Putamen (tissue), 1 donor: ENCODE results near the gene CPM.

Experiments used
- DNase-seq: peaks from one replicate; pipeline ENCODE4 v3.0.0-alpha.2; 2016; ENCODE audit warnings: low spot score

Gene CPM

DNA sequence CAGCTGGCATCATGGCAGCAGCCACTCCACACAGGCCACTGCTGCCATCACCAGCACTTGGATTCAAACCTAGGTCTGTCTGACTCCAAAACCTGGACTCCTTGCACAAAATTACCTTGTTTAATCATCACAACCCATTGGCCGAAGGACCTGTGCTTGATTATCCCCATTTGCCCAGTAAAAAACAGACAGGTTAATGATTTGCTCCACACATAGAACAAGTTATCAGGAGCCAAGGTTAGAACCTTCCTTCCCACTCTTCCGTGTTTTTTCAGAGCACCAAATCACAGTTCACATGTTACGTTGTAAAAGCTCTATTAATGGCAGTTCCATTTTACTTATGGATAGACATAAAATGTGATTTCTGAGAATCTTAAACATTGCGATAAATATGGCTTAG lies 23.5 kb upstream of the CPM start:
- no peak for DNase-seq

- no peak for DNase-seq
Measured at GRCh38 chr12:68954811-68955210, 21.8 kb upstream of the CPM start.

- no peak for DNase-seq
Measured at GRCh38 chr12:68953536-68953935, 20.6 kb upstream of the CPM start.

- no peak for DNase-seq
Measured at GRCh38 chr12:68951652-68952051, 18.7 kb upstream of the CPM start.

- DNase-seq, result no peak
Measured at GRCh38 chr12:68950511-68950910, 17.5 kb upstream of the CPM start.

- no peak for DNase-seq
Measured at GRCh38 chr12:68945255-68945654, 12.3 kb upstream of the CPM start.

GRCh38 chr12:68944296-68945076 lies 11.5 kb upstream of the CPM start:
- no peak for DNase-seq

- DNase-seq, result no peak
Measured at GRCh38 chr12:68943848-68944247, 10.9 kb upstream of the CPM start.

GRCh38 chr12:68940731-68941130 lies 7.8 kb upstream of the CPM start:
- no peak for DNase-seq

DNA sequence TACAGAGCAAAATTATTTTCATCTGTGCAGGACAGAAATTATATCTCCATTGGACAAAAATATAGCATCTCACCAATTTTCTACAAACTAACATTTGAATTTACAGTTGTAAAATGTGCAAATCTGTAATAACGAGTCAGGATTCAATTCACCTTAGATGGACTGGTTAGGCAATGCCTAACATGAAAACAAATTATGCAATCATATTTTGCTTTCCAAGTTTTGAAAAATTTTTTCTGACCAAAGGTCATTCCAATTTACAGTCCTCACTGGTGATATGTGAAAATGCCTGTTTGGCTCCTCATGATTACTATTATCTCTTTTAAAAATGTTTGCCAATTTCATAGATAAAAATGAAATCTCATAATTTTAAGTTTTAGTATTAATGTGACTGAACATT lies 6.5 kb upstream of the CPM start:
- no peak for DNase-seq

- DNase-seq, result no peak
Measured at GRCh38 chr12:68934392-68934791, 1.4 kb upstream of the CPM start.

DNA sequence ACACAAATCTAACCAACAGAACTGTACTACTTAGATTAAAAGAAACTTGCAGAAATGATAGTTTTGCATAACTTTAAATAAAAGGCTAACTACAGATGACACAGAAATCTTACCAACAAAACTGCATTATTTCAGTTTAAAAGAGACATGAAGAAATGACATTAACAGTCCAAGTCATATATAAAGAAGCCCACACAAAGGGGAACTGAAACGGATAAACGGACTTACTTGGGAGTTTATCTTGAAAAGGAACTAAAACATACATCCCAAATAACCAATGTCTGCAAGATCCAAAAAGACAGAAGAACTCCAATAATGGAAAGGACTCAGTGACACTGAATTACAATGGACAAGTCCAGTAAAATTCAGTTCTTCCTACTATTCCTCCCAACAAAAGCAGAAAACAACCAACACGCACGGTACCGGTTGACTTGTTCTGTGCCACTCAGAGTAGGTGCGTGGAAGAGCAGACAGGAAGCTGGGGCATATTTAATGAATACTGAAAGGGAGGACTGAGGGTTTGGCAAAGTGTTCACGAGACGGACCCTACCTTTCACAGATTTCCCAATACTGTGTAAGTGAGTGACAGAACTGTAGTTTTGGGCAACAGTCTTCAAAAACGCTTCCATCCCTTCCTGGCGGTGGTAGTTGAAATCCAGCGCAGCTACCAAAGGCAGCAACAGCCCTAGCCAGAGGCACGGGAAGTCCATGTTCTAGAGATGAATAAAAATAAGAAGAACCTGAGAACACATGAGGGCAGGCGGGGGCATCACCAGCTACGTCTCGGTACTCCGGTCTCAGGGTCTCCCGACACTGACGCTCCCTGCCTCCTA lies 627 bp downstream of the CPM start:
- DNase-seq, result peak; percentile 30

GRCh38 chr12:68930178-68930577 lies 2.8 kb downstream of the CPM start:
- no peak for DNase-seq

DNA sequence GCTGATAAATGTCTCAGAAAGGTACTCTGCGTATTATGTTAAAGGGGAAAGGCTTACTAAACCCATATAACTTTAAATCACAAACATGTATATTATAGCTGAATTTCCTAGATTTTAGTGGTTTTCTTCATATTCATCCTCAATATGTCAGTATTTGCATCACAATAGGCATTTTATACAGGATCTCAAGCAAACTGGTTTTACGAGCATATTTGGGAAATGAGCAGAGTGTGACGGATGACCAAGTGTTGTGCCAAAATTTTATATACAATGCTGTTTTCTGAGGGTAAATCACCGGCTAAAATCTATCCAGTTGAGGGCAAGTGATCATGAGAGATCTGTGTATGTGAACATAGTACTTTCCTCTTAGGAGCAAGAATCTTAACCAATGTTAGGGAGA lies 8.4 kb downstream of the CPM start:
- DNase-seq, result no peak

DNA sequence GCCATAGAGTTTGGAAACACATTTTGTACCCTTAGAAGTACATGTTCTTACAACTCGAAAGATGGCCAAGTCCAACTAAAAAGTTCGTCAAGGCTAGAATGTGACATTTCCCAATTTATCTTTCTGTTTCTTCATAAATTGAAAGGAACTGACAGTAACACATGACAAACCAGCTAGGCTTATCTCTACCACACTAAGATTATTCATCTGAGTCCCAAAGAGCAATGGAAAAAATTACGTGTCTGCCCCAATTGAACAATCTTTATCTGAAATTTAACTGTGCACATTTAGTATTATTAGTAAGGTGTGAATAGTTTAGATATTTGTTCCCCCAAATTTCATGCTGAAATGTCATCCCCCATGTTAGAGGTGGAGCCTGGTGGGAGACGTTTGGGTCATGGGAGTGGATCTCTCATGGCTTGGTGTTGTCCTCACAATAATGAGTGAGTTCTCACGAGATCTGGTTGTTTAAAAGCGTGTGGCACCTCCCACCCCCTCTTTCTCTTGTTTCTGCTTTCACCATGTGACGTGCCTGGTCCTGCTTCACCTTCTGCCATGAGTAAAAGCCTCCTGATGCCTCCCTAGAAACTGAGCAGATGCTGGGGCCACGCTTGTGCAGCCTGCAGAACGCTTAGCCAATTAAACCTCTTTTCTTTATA lies 13.3 kb downstream of the CPM start:
- DNase-seq, result no peak

DNA sequence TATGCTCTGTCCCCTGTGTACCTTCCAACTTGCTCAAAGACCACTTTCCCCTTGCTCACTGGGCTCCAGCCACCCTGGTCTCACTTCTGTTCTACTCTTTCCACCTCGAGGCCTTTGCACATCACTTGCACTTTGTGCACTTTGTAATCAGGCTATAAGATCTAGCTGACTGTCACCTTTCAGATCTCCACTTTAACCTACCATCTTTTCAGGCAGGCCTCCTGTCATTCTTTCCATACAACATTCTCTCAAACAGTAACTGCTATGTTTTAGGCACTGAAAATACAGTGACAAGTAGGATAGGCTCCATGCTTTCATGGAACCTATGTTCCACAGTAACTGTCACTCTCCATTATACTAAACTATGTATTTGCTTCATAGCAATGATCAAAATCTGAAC lies 14.0 kb downstream of the CPM start:
- no peak for DNase-seq

DNA sequence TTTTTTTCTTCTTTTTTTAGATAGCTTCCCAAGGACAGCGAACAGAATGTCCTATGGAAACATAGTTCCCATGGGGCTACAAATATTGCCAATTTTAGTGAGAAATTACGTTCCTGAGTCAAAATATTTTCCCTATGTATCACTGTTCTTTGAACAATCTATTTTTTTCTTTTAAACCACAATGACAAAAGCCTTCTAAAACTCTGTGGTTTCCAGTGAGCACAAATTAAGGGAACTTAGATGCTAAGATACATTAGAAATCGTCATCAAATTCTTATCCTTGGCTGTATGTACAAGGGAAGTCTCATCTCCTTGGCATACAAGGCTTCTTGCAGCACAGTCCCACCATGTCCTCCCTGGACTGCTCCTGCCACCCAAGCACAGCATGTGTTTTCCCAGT lies 17.9 kb downstream of the CPM start:
- no peak for DNase-seq

GRCh38 chr12:68913682-68914081 lies 19.3 kb downstream of the CPM start:
- no peak for DNase-seq

DNA sequence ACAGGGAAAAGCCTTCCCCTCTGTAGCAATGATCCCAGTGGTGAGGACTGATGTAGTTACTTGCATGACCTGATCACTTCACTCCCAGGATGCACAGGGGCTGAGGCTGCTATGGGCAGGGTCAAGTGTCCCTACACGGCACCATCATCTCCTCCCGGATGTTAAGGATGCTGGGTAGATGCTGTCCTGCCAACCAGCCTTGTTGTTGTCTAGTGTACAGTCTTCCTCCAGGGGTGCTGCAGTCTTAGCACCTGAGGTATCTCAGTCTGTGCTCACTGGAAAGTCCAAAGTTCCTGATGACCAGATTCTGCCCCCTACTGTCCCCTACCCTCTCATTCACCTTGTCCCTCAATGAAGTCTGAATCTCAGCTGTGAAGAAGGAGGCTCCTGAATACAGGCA lies 20.1 kb downstream of the CPM start:
- DNase-seq, result no peak

DNA sequence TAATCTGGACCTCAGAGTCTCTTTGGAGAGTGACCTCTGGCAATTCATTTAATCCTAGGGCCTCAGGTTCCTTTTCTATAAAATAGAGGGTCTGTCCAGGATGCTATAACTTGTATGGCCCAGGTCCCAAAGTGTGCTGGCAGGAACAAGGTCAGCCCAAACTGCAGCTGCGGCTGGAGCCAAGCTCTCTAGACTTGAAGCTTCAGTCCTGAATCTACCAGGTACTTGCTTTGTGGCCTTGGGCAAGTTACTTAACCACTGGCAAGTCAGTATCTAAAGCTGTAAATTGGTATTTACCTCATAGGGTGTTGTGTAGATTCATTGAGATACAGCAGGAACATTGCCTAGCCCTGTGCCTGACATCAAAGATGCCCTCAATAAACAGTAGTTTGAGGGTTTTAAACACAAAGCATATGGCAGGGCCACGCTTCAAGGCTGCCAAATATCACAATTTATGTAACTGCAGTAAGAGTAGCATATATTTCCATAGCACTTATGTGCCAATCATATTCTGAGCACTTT lies 21.7 kb downstream of the CPM start:
- DNase-seq, result no peak

DNA sequence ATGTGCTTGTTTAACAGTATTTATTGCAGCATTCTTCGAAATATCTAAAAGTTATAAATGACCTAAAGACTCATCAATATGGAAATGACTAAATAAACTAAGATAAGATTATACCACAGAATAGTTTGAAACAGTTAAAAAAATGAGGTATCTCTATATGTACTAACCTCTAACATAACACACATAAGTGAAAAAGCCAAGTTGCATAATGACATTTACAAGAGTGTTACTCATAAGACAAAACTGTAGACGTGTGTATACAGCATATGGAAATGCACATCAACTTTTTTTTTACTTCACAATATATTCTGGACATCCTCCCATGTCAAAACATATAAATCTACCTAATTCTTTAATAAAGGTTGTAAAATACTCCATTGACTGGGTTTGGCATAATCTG lies 22.8 kb downstream of the CPM start:
- no peak for DNase-seq

DNA sequence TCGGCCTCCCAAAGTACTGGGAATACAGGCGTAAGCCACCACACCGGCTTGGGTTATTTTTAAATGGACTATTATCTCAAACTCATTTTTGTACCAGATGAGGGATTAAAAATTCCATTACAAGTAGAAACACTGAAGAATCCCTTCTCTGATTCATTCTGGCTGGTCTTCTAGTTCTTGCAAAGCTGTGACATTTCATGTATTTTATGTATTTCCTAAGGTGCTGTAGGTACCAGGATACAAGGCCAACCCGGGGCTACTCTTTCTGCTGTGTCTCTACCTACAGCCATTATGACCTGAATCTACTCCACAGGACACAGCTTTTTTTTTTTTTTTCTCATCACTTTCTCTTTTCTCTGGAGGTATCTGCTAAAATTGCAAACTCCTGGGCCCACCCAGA lies 24.9 kb downstream of the CPM start:
- no peak for DNase-seq

DNA sequence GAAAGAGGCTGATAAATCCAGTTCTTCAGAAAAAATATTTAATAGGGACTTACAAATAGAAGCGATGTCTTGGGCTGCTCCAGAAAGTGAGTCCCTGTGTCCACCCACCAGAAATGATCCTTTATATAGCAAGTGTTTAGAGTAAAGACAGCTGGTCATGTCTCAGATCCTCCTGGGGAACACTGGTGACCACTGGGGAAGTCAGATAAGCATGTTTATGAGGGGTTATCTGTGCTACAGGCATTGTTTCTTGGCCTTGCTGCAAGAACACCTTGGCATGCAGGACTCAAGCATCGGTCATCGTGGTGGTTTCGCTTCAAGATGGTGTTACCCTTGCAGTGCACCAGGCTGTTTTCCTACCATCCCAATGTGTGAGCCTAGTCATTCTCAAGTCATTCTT lies 27.2 kb downstream of the CPM start:
- no peak for DNase-seq
